GM18526 (cell line): ENCODE results near the gene SEC22A.

ENCODE experiments used
- POLR2A ChIP-seq: IDR thresholded peaks from 3 replicates; pipeline ENCODE4 v1.6.1; 2011; ENCODE audit not compliant: insufficient read length; ENCODE audit errors: extremely low read depth

Gene SEC22A

DNA sequence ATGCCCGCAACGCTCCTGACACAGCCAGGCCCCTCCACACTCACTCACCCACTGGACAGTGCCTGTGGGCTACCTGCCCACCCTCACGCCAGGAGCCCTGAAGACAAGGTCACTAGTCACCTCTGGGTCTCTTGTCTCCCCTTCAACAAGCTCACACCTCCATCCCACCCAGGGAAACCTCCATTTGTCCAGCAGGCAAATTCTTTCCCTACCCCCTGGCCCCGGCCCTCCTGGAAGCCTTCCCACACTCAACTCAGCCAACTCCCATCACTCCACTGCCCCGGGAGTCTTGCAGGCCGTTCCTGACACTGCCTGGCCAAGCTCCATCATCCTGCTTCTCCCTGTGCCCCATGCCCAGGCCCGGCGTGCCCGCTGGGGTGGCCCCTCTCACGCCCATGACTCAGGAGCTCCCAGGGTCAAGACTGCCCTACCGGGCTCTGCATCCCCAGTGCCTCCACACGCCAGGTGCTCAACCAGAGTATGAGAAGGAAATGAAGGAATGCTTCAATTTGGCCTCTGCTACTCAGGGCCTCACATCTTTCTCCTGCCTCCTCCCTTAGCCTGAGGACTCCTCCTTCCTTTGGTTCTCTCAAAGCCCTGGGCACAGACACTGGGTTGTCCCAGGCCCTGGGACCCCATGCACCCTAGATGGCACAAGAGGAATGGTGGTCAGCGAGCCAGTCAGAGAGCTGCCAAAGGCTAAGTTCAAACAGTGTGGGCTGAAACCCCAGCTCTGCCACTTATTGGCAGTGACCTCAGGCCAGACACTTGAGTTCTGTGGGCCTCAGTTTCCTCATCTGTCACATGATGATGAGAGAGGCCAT, 88.6 kb downstream of the SEC22A start:
- TF ChIP-seq POLR2A = no peak

DNA sequence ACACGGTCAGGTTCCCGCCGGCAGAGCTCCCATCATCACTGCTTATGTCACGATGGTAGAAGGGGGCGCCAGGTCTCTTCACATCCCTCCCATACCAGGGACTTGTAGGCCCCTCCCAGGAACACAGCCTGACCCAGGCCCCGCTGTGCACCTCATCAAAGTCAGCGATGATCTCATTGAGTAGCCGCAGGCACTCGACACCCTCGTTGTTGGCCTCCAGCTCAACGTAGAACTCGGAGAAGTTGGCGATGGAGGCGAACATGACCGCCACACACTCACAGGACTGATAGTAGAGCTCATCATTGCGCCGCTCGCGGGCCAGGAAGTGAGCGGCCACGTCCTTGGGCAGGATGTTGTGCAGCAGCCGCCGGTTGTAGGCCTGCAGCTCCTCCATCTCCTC, 89.2 kb downstream of the SEC22A start:
- TF ChIP-seq POLR2A = no peak

DNA sequence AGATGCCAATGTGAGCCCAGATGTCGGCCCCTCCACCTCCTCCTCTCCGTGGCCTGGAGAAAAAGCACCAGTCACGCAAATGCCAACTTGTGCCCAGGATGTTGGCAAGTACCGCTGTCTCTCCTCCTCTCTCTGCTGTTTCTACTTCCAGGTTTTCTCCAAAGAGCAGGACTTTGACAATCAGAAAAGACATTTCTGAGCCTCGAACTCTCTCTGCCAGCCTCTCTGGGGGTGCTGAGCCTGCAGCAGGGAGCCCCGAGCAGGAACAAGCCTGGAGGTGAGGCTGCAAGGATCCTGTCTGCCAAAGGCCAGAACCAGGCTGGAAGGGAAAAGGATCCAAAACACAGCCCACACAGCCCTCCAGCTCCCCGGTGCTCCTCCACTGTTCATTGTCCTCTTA, 89.7 kb downstream of the SEC22A start:
- TF ChIP-seq POLR2A = no peak

GRCh38 chr3:123292321-123293310, 90.9 kb downstream of the SEC22A start:
- no peak for TF ChIP-seq POLR2A

DNA sequence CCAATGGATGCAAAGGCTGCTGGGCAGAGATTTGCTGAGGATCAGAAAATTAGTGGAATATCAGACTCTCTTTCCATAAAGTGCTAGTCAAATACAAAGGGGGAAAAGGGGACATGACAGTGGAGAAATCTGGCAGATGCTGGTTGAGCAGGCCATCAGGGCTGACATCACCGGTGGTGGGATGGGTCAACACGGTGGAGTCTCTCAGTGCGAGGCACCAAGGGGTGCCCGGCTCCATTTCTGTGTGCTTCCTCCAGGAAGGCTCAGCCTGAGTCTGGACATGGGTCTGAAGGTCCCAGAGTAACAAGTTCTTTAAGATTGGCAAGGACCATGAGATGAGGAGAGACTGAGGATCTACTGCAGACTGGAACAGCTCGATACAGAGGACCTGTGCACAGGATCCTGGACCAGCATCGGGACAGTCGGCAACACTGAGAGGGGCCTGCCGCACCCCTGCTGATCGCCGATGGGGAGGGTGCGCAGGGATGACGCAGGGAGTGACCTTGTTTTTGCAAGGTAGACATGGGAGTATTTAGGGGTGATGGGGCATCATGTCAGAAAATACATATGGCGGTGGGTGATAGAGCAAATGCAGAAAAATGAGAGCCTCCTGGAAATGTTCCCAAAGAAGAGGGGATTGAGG, 92.7 kb downstream of the SEC22A start:
- TF ChIP-seq POLR2A = no peak

- TF ChIP-seq POLR2A = no peak
These were observed 93.6 kb downstream of the SEC22A start for GRCh38 chr3:123295171-123295900.

DNA sequence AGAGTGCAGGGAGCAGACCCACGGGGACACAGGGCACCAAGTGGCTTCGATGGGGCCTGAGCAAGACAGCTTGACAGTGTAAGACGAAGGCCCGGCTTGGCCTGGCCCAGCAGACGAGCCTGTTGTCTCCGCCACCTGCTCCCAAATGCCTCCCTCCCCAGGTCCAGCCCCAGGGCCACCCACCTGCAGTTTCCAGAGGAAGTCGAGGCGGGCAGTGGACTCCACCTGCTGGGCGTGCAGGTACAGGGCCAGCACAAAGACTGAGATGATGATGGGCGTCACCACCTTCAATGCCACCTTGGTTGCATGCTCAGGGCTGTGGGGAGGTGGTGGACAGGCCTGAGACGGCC, 94.1 kb downstream of the SEC22A start:
- TF ChIP-seq POLR2A = no peak

GRCh38 chr3:123296261-123296660, 94.5 kb downstream of the SEC22A start:
- no peak for TF ChIP-seq POLR2A

- no peak for TF ChIP-seq POLR2A
These were observed 95.3 kb downstream of the SEC22A start for GRCh38 chr3:123296836-123297626.

DNA sequence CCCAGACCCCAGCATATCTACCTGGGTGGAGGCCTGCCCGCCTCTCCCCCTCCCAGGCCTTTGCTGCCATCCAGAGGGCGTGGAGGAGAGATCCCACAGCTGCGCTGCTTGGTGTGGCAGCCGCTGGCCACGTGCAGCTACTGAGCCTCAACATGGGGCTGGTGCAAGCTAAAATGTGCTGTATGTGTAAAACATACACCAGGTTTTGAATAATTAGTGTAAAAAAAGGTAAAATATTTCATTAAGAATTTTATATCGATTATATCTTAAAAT, 95.8 kb downstream of the SEC22A start:
- no peak for TF ChIP-seq POLR2A

GRCh38 chr3:123298903-123299302, 97.2 kb downstream of the SEC22A start:
- no peak for TF ChIP-seq POLR2A

DNA sequence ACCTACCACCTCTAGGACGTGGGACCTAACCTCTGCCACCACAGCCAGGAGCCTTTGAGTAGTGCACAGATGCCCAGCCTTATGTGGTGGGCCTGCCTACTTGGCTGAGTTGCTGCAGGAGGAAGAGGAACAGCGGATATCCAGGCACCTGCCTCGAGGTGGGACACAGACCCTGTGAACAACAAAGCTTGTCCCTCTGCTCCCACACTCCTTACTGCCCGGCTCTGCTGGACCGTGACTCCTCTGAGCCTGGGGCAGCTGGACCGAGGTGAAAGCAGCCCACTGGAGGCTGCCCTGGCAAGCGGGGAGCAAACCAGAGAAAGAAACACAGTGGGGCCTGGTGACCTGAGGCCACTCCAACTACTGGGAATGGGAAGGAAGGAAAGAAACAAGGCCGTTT, 97.8 kb downstream of the SEC22A start:
- no peak for TF ChIP-seq POLR2A

GRCh38 chr3:123300056-123300455, 98.3 kb downstream of the SEC22A start:
- TF ChIP-seq POLR2A = no peak

DNA sequence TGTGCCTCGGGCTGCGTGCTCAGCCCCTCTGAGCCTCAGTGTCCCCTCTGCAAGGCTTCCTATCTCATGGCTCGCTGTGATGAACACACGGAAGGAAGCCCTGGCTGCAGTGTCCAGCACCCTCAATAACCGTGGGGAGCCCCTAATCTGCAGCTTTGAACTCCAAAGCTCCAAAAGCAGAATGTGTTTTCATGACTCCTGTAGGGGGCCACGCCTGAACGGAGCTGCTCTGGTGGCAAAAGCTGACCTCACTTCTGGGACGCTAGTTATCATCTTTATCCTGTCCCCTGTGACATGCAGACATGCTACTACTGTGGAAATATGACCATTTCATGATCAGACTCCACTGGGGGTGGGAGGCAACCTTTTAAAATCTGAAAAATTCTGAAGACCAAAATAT, 98.8 kb downstream of the SEC22A start:
- no peak for TF ChIP-seq POLR2A

- TF ChIP-seq POLR2A = no peak
These were observed 99.8 kb downstream of the SEC22A start for GRCh38 chr3:123301331-123302184.
